Chondrocyte (in vitro differentiated cells): Measurements from ENCODE around the gene PLAAT4. TPM values are rescaled to one million over a fixed set of nuclear protein-coding genes. Genes with fewer than 3 reads are reported as not detected.
"Not testable (repeated sequence)": the region's sequence is repeated elsewhere in the genome, so short reads cannot be mapped to it uniquely, and the experiment has no call there.

Experiments
- DNase-seq: peaks from one replicate; pipeline ENCODE4 v3.0.0; 2021; ENCODE audit warnings: mixed read lengths, low spot score
- H3K27ac Mint-ChIP-seq: one replicate; pipeline ENCODE4 v1.8.0; 2021; ENCODE audit warnings: mild to moderate bottlenecking, moderate library complexity, mixed read lengths; ENCODE audit not compliant: unreplicated experiment
- H3K27me3 Mint-ChIP-seq: 2 replicates; pipeline ENCODE4 v1.8.0; 2021; ENCODE audit warnings: low read depth, mixed read lengths
- H3K36me3 Mint-ChIP-seq: 2 replicates; pipeline ENCODE4 v1.8.0; 2021; ENCODE audit warnings: low read depth, mixed read lengths
- H3K4me1 Mint-ChIP-seq: 2 replicates; pipeline ENCODE4 v1.8.0; 2021; ENCODE audit warnings: low read depth, mild to moderate bottlenecking, mixed read lengths
- H3K4me3 Mint-ChIP-seq: one replicate; pipeline ENCODE4 v1.8.0; 2021; ENCODE audit warnings: mild to moderate bottlenecking, moderate library complexity, mixed read lengths; ENCODE audit not compliant: unreplicated experiment
- H3K9me3 Mint-ChIP-seq: 2 replicates; pipeline ENCODE4 v1.8.0; 2021; ENCODE audit warnings: low read depth, mixed read lengths
- total RNA-seq: library from RNA; stranded (reverse); gene quantifications from 3 replicates; pipeline ENCODE4 v1.2.1, GENCODE V29; 2021
- TF ChIP-seq, protein P1 (sequence below): fragments of 200-600 bp; sonication (generic); IDR thresholded peaks from 2 replicates; pipeline ENCODE4 v1.5.0; 2021; ENCODE audit warnings: antibody characterized with exemption, mild to moderate bottlenecking, moderate library complexity

Gene PLAAT4
- total RNA-seq, 1 donor from 2014 or later, result 1.8 TPM

DNA sequence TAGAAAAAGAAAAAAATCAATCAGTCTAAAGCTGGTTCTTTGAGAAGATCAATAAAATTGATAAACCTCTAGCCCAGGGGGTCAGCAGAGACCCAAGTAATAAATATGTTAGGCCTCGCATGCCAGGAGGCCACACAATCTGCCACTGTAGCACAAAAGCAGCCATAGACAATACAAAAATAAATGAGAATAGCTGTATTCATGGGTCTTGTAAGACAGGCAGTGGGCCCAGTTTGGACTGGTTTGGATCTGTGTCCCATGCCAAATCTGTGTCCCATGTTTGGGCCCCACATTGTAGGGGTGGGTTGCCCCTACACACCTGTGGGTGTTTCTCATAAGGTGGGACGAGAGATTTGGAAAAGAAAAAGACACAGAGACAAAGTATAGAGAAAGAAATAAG is 6.6 kb upstream of the PLAAT4 start:
- Mint-ChIP-seq H3K4me3 (no peak overlapping the region), H3K4me1 (peaks cover 3% of the 10 kb centered on the region), H3K36me3 (no peaks in the 10 kb centered on the region), H3K27ac (no peak overlapping the region), H3K27me3 (peaks cover 42% of the 10 kb centered on the region), H3K9me3 (peaks cover 2% of the 10 kb centered on the region)
- DNase-seq, result no peak
- TF ChIP-seq, protein P1, sequence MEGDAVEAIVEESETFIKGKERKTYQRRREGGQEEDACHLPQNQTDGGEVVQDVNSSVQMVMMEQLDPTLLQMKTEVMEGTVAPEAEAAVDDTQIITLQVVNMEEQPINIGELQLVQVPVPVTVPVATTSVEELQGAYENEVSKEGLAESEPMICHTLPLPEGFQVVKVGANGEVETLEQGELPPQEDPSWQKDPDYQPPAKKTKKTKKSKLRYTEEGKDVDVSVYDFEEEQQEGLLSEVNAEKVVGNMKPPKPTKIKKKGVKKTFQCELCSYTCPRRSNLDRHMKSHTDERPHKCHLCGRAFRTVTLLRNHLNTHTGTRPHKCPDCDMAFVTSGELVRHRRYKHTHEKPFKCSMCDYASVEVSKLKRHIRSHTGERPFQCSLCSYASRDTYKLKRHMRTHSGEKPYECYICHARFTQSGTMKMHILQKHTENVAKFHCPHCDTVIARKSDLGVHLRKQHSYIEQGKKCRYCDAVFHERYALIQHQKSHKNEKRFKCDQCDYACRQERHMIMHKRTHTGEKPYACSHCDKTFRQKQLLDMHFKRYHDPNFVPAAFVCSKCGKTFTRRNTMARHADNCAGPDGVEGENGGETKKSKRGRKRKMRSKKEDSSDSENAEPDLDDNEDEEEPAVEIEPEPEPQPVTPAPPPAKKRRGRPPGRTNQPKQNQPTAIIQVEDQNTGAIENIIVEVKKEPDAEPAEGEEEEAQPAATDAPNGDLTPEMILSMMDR, result no peak

DNA sequence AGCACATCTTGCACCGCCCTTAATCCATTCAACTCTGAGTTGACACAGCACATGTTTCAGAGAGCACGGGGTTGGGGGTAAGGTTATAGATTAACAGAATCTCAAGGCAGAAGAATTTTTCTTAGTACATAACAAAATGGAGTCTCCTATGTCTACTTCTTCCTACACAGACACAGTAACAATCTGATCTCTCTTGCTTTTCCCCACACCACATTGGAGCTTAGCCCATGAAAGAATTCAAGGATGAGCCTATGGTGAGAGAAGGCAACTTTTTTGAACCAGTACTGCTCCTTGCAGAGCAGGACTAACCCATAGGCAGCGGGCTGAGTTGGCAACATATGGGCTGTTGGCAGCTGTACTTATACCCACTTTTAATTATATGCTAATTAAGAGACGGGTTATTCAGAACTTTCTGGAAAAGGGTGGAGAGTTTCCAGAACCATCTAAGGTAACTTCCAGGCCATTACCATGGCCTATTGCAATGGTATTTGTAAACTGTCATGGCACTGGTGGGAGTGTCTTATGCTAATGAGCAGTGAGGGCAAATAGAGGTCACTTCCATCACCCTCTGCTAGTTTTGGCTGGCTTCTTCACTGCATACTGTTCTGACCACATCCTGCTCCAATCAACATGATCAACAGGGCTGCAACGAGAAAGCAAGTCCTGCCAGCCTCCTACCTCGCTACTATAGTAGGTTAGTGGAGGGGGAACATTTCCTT is 5.4 kb upstream of the PLAAT4 start:
- not testable (repeated sequence) for H3K27ac Mint-ChIP-seq, H3K4me1 Mint-ChIP-seq, H3K9me3 Mint-ChIP-seq, H3K36me3 Mint-ChIP-seq, H3K4me3 Mint-ChIP-seq, DNase-seq
- H3K27me3 Mint-ChIP-seq, result peaks cover 41% of the 10 kb centered on the region

DNA sequence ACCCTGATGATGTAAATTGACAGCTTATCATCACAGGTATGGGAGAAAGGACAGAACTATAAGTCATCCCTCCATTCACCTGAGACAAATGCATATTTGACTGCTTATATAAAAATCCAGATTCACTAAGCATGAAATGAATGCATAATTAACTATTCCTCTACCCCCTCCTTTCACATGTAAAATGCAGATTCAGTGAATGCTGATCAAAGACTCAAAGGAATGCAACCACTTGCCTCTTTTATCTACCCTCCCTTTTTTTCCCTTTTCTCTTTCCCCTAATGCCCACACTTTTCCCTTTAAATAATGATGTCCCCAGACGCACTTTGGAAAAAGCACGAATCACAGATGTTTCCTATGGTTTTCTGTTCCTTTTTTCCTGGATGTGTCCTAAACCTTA is 4.5 kb upstream of the PLAAT4 start:
- no peak for DNase-seq
- TF ChIP-seq, protein P1, result no peak
- H3K36me3 Mint-ChIP-seq, result no peaks in the 10 kb centered on the region
- H3K4me1 Mint-ChIP-seq, result peaks cover 10% of the 10 kb centered on the region
- H3K4me3 Mint-ChIP-seq, result no peak overlapping the region
- H3K9me3 Mint-ChIP-seq, result no peaks in the 10 kb centered on the region
- H3K27me3 Mint-ChIP-seq, result peaks cover 39% of the 10 kb centered on the region
- H3K27ac Mint-ChIP-seq, result no peak overlapping the region

DNA sequence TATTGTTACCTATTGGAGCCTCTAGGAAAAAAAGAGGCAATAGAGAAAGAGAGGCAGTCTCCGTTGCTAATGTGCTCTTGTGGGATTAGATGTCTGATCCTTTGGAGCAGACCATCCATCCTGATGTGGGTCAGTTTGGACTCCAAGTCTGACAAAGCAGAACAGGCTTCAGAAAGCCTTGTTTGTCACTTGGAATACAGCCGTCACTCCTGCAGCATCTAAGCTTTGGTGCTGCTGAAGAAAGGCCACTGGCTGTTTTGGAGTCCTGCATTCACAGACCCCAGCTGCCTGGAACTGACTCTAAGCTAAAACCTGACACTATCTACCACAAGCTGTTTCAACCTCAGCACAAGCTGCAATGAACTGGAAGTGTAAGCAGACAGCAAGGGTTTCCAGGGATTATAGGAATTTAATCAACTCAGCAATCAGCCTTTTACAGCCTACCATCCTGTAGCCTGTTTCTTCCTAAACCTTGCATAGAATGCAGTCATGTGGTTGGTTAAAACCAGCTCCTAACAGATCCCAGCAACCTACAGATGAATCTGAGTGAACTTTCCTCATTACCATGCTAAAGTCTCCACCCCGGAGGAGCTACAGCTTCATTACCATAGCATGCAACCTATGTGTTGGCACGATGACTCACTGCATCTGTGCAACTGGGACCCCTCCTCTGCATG is 3.7 kb upstream of the PLAAT4 start:
- Mint-ChIP-seq H3K27ac (no peak overlapping the region), H3K4me1 (peaks cover 16% of the 10 kb centered on the region)
- no peak for DNase-seq

DNA sequence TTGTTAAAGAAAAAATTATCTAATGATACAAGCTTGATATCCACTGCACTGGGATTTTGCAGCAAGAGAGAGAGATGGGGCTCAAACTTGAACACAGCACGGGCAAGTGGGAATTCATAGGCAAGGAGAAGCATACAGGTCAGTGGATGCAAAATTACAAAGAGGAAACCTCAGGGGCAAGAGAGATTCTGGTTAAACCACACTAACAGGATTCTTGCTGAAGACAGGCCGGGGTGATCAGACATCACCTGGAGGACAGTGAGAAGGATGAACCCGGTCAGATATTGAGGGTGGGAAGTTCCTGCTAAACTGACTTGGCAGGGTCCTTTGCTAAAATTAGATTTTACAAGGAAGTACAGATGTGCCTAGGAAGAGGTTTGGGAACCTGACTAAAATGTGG is 2.5 kb upstream of the PLAAT4 start:
- no peak overlapping the region for H3K4me3 Mint-ChIP-seq
- H3K27me3 Mint-ChIP-seq, result peaks cover 31% of the 10 kb centered on the region
- H3K4me1 Mint-ChIP-seq, result peaks cover 16% of the 10 kb centered on the region
- TF ChIP-seq, protein P1, result no peak
- H3K9me3 Mint-ChIP-seq, result no peaks in the 10 kb centered on the region
- DNase-seq, result no peak
- no peaks in the 10 kb centered on the region for H3K36me3 Mint-ChIP-seq
- no peak overlapping the region for H3K27ac Mint-ChIP-seq

More for the DNA sequence above, 3.7 kb upstream of the PLAAT4 start:
- Mint-ChIP-seq H3K9me3 (no peaks in the 10 kb centered on the region), H3K4me3 (no peak overlapping the region), H3K36me3 (no peaks in the 10 kb centered on the region), H3K27me3 (peaks cover 38% of the 10 kb centered on the region)
- TF ChIP-seq, protein P1, result no peak
